ENCODE data around the gene SERPINA4.

Gene SERPINA4, protein sequence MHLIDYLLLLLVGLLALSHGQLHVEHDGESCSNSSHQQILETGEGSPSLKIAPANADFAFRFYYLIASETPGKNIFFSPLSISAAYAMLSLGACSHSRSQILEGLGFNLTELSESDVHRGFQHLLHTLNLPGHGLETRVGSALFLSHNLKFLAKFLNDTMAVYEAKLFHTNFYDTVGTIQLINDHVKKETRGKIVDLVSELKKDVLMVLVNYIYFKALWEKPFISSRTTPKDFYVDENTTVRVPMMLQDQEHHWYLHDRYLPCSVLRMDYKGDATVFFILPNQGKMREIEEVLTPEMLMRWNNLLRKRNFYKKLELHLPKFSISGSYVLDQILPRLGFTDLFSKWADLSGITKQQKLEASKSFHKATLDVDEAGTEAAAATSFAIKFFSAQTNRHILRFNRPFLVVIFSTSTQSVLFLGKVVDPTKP

DNA sequence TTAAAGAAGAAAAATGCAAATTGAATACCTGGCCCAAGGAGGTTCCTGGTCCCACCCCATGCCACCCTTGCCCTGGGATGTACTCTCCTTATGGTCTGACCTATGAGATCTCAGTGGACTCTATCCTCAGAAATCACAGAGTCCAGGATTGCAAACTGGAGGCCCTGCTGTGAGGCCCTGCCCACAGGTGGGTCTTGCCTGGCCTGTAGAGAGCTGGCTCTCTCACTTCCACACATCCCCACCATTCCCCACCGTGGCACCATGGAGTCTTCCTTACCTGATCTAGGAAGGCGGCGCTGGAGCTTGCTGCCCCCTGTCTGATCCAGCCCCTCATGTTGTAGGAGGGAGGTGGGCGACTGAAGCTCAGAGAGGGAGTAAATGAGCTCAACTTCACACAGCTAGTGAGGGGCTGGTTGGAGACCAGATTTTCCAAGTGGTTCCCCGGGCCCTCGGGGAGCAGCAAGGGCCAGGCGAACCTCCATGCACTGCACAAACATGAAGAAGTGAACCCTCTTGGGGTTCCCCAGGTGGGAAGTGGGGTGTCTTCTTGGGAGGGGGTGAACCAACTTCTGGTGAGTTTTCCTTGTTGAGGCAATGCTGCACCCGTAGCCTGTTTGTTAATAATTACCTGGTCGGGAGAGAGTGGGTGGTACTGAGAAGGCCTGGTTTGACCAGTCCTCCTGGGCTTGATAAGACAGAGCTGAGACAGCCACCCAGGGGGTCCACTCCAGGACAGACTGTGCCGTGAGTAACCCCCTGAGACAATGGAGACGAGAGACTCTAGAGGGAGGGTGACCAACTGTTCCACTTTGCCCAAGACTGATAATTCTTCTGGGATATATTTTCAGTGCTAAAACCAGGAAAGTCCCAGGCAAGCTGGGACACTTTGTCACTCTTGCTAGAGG is at the start of gene SERPINA4:
Gene SERPINA4, plus strand, starts transcription at position 692 of the 905 bp plus-strand sequence. CDS start 2,041 bp downstream, outside the sequence.
- no peak for DNase-seq

DNA sequence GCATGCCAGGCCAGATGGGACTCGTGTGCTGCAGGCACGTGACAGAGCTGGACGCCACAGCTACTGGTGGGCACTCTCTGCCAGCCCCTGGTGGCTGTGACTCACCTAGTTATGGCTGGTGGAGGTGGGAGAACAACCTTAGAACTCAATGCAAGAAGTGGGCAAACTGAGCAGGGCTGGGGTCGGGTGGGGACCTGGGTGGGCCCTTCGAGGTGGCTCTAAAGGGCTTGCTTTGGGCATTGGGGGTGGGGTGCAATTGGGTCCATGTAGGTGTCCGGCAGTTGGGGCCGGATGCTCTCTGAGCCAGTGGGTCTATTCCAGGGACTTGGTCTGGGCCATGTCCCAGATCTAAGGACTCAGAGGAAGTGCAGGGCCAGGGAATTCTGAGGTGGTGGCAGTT is 46.9 kb upstream of the SERPINA4 start:
- no peak for DNase-seq

DNA sequence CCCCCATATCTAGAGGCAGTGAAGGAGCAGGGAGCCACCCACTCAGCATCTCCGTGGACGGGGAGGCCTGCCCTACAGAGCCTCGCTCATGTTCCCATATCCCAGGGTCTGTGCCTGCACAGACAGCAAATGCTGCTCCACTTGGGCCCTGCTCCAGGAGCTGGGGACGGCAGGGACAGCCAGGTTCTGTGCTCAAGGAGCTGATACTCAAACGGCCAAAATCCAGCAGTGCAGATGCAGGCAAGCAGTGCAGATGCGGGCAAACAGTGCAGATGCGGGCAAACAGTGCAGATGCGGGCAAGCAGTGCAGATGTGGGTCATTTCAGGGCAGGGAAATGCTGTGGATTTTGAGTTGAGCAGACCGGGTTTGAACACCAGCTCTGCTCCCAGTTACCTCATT is 45.8 kb upstream of the SERPINA4 start:
- no peak for DNase-seq

DNA sequence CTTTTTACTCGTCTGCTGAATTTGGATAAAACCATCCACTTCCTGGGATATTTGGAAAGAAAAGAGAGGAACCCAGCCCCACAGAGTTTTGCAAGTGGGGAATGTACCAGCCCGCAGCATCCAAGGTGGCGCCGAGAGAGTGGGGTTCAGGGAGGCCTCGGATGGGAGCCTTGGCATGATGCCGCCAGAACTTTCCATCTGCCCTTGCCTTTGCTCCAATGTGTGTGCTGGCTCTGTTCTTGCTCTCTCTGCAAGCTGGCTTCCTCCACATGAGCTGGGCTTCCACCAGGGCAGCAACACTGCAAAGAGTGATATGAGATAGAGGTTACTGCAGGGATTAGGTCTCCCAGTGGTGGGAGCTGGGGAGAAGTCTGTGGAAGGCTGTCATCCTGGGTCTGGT is 45.4 kb upstream of the SERPINA4 start:
- DNase-seq: no peak

DNA sequence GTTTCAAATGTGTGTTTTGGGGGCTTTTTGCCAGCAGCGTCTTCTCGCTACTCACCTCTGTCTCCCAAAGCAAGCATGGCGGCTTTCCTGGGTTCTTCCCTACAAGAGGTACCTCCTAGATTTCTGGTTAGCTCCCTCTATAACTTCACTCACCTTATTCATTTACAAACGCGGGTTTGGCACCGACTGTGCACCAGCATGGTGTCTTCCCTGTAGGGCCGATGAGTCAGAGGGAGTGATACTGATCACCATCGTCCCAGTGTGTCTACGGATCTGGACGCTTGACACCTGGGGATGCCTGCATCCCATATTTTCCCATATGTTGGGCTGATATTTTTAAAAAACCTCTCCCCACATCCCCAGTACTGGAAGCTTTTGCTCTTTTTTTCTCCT is 44.0 kb upstream of the SERPINA4 start:
- DNase-seq: no peak

DNA sequence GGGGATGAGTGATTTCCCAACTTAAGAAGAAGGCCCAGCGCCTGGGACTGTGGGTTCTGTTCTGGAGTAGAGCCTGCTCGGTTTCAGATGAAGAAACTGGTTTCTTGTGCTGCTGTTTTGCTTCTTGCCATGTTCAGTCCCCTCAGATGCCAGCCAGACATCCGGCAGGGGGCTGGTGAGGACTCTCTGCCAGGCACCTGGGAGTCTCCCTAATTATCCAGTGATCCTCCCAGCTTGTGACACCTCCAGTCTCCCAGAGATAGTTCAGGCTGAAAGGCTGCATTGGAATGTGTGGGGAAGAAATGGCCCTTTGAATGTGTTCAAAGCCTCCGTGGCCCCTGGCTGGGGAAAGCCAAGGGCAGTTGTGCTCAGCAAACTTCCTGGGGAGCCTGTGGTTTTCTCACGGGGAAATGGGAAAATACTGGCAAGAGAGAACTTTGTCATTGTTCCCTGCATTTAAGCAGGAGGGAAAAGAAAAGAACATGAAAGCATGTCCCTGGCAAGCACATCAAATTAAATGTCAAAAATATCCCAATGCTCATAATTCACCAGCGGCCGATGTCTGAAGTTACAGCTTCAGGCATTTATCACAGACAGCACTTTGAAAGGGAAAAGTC is 43.5 kb upstream of the SERPINA4 start:
- no peak for DNase-seq

DNA sequence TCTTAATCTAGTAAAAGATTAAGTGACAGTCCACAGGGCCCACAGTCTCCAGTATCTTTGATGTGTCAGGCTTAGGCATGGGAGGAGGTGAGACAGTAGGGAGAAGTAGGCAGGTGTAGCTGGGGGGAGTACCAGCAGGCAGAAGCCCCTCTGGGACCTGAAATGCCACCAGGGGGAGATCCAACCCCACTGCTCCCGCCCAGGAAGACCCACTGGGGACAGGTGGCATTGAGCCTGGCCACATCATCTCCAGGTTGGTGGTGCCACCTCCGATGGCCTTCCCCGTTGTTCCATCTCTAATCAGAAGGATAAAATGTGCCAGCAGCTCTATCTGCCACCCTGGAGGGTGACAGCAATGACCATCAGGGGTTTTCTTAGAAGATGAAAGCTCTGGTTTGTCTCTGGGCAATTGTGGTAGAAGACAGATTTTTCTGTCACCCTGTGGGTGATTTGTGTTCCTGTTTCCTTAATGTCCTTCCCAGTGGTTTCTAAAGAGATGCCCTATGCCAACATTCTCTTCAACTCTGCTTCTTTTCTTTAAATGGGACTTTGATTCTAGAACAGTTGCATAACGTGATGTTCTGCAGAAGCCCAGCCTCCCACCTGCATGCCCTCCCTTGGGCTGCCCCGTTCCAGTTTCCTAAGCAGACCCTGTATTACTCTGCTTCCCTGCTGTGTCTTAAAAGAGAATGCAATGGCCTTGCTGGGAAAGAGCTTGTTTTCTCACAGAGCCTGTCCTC is 39.7 kb upstream of the SERPINA4 start:
- no peak for DNase-seq

DNA sequence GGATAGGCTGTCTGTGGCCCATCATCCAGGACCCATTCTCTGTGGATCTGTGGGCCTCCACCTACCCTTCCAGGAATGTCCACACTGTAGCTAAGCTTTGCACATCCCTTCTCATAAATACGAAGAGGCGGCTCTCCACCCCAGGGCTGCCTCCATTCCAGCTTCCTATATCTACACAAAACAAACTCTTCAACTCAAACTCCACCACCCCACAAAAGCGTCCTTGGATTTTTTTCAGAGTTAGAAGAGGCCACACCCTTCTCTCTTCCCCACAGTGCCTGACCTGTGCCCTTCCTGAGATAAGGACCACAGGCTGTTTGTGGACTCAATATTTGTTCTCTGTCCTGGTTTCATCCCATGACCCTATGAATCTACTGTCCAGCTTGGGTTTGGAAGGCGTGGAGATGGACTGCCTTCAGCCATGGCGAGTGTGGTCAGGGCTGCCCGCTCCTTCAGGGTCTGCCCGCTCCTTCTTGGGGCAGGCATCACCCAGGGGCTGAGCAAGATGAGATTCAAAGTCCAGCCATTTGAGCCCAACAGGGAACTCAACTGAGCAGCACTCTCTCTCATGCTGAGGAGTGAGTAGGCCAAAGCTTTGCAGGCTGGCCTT is 39.0 kb upstream of the SERPINA4 start:
- DNase-seq: no peak

DNA sequence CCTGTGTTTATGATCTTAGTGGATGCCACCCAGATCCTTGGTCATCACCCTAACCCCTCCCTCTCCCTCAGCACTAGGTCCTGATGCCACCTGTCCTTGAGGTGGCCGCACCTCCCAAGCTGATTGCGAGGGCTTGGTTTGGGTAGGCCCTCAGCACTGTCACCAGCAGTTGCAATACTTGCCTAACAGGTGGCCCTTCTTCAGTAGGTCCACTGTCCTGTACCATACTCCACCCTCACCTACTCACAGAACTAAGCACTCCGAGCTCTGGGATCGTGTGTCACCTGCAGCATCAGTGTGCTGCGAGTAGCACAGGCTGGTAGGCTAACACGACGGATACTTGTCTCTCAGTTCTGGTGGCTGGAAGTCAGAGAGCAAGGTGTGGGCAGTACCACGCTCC is 38.0 kb upstream of the SERPINA4 start:
- no peak for DNase-seq

DNA sequence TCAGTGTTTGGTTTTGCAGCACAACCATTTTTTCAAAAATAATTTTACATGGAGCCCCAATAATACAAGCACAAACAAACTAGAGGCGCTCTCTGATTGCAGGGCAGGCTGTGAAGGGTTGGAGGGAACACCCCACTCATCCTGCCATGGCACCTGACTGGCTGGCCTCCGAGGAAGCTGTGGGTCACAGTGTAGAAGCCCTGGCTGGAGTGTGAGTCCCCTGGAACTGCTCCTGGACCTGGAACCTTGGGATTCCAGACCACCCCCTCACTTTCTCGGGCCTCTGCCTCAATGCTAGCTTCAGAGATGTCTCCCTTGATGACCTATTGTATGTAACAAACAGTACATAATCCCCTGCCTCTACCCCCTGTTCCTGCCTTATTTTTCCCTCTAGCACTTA is 37.1 kb upstream of the SERPINA4 start:
- no peak for DNase-seq

DNA sequence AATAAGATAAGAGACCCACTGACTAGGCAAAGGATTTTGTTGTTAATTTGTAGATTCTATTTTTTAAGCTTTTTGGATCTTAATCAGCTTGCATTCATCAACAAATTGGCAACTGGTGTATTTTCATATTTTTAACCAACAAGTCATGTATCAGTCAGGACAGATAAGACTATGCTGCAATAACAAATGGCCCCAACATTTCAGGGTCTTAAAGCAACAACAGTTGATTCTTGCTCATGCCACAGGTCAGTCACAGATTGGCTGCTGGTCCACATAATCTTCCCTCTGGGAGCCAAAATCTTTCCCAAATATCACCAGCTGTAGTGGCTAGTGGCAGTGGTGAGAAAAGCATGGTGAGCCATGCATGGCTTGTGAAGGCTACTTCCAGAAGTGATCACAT is 30.1 kb upstream of the SERPINA4 start:
- DNase-seq: no peak

DNA sequence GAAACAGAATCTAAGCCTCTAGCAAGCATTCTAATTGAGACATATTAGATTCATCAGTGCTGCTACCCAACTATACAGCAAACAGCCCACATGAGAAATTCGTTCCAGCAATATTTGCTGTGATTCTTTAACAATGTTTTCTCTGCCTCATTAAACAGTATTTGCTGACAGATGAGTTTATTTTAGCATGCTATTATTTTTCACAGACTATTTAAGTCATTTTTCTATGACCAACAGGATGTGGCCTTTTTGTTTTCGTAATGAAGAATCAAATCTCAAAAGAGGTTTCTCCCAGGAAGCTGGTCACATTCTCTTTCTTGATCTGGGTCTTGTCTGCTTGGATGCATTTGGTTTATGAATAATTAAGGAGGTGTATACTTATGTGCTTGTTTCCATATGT is 28.8 kb upstream of the SERPINA4 start:
- no peak for DNase-seq

DNA sequence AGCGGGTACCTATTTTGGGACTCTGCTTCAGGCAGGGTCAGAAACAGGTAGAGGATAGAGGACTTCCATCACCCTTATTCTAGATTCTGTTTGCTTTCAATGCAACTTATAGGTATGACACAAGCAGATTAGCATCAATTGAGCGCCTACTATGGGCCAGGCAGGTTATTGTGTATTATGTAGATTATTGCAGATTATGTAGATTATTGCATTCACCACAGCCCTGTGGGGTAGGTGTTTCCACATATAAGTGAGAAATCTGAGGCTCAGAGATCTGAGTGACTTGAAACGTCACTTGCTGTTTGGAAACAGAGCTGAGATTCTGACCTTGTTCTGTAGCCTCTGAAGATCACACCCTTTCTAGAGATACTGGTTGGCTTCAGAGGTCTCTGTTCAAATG is 25.7 kb upstream of the SERPINA4 start:
- DNase-seq: no peak

DNA sequence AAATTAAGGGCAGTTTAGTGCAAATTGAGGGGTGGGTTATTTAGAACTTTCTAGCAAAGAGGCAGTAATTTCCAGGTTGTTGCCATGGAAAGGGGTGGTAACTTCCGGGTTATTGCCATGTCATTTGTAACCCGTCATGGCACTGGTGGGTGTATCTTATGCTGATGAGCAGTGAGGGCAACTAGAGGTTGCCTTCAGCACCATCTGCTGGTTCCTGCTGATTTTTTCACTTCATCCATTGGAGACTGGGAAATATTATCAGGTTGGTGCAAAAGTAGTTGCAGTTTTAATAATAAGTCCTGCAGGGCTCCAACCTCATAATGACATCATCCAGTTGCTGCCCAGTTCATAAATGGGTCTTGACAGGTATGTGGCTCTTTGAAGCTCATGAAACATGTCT is 24.4 kb upstream of the SERPINA4 start:
- no peak for DNase-seq

DNA sequence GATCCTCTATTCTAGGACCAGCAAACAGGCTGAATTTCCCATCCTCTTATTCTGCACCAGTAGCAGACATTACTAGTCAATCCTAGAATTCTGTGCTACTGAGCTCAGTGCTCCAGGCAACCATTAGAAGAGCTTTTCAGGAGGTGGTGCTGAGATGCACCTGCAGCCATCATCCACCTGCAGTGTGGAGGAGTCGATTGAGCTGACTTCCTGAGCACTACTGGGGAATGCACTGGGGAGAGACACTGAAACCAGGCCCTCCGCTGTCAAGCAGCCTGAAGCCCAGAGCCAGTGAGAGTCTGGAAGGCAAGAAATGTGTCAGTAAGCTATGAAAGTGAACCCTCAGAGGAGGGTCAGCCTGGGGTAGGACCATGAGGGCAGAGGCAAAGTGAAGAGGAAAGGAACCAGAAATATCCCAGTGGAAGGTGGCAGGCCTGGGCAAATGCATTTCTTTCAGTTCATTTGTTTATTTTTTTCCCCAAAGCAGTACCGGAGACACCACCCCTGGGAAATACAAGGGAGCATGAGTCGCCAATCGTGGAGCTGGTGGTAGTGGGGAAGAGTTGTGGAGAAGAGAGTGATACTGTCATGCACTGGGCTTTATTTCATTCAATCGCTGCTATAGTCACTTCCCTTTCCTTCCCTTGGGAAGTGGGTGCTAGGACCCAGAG is 23.0 kb upstream of the SERPINA4 start:
- no peak for DNase-seq

DNA sequence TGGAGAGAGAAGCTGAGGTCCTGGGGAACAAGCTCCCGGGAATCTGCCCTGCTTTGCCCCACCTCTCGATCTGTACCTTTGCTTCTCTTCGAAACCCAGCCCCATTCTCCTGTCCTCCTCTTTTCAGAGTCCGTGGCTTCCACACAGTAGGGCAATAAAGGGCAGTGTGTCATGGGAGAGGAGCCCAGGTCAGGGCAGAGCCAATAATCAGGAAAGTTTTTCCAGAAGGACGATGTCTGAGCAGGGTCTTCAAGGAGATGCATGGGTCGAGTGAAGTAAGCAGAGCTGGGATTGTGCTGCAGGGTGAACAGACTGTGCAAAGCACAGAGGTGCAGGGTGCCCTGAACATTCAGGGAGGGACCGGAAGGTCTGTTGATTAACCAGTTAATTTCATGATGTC is 22.1 kb upstream of the SERPINA4 start:
- no peak for DNase-seq

DNA sequence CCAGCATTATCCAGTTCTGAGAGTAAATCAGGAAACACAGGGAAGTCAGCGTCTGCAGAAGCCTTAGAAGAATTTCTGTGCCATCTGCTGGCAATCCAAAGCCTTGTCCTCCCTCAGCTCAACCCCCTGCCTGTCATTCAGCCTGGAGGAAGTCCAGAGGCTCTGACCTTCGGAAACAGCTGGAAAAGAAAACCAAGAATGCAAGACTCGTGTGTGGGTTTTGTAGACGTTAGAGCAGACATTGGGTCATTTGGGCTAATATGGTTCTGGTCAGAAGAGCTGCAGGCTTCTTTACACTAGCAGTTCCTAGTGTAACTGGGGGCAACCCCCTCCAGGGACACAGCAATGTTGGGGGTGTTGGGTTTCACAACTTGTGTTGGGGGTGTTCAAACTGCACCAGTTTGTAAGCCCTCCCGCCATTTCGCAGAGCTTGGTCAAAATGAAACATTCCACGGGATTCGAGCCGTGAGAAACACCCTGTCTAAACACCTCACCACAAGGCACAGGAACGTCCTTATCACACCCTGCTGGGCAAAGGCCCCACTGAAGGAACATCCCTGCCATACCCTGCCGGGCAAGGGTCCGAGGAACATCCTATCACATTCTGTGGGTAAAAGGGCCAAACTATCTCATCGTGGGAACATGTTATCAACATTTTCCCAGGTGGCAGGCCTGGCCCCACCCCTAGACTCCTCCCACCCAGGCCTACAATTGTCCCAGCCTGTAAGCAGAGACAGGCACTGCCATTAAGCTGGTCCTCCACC is 21.0 kb upstream of the SERPINA4 start:
- no peak for DNase-seq

DNA sequence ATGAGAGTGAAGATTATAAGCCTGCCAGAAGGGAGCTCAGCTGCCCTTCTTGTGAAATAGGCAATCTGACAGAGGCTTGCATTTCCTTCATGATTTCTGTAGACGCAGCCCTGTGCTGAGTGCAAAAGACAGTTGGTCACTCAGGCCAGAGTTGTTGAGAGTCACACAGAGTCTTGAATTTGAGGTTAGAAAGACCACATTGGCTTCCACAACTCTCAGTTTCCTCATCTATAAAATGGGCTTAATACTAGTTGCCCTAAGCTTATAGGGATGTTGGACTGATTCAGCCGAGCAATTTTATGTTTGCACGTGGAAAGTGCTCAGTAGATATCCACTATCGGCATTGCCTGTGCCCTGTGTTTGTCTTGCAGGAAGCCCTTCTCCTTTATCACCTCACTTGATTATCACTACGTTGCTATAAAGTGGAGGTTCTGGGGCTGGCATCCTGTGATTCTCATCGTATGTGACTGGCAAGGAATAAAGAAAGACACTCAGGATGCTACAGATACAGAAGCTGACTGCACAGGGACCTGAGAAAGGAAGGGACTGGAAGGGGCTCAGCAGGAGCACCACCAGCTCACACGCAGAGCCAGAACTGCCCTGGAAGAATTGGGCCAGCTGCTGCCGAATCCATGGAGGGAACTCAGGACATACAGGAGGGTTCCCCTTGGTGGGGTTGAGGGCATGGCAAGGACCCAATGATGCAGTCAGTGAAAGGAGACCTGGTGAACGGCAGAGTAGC is 19.8 kb upstream of the SERPINA4 start:
- no peak for DNase-seq

DNA sequence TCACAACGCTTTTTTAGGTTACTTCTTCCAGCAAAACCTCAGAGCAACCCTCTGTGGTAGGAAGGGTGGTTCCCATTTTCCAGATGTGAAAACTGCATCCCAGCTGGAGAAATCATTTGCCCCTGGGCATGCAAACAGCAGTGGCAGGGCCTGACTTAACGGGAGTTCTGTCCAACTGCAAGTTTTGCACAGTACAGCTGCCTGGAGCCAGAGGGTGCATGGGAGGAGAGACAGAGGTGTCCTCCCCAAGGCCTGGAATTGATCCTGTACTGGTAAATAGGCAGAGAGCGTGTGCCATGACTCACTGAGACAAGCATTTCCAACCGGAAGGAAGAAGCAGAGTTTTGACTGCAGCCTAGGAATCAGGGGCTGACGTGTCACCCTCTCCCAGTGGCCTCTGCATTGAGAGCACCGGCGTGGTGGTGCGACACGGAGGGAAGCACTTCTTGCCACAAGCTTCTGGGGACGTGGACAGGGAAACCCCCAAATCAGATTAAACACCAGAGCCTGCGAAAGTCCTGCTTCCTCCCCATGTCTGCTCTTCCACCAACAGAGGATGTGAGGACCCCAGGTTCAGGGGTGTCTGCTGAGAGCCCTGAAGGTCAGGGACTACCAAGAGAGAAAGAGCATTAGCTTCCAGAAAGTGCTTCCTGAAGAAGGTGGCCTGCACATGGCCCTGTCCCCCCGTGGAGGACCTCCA is 19.0 kb upstream of the SERPINA4 start:
- no peak for DNase-seq
